GM12878 (cell line): ENCODE measurements around the gene RAB3C. TPM values are rescaled to one million over a fixed set of nuclear protein-coding genes. Genes with fewer than 3 reads are reported as not detected.

Experiments used
- ATAC-seq: fragments of 200-7000 bp; cut with Tn5 transposase; 3 replicates; pipeline ENCODE4 v1.9.1; 2020; ENCODE audit warnings: mild to moderate bottlenecking, moderate library complexity
- BruUV-seq: library from RNA; stranded (reverse); fragments of 400-500 nt; replicated peaks from 2 replicates; lab custom pipeline; 2021; lab: Mats Ljungman, UMichigan
- CTCF ChIA-PET: fragments of 300-600 bp; sonication (Branson Sonifier 250); formaldehyde crosslinking; extraction: SDS; loops from one replicate; lab custom pipeline; 2021; ENCODE audit warnings: inconsistent platforms; lab: Yijun Ruan, JAX
- POLR2A ChIA-PET: fragments of 350-600 bp; formaldehyde crosslinking; extraction: SDS; loops from one replicate; lab custom pipeline; 2021; ENCODE audit warnings: inconsistent platforms; lab: Charles Lee
- RAD21 ChIA-PET: fragments of 300-600 bp; sonication (Branson Sonifier 250); formaldehyde crosslinking; loops from one replicate; lab custom pipeline; 2023; ENCODE audit warnings: antibody characterized with exemption; ENCODE audit not compliant: unreplicated experiment; lab: Charles Lee
- SMC1A ChIA-PET: fragments of 300-600 bp; sonication (Branson Sonifier 250); formaldehyde crosslinking; loops from one replicate; lab custom pipeline; 2023; ENCODE audit not compliant: unreplicated experiment, uncharacterized antibody; lab: Charles Lee
- DNase-seq: peaks from one replicate; pipeline ENCODE4 v3.0.0-alpha.2; 2011; ENCODE audit warnings: low read depth, low spot score
- FAIRE-seq: peaks from 3 replicates; lab custom pipeline; 2011; peaks lifted over from hg19 to GRCh38; lab: Jason Lieb, UNC
- H2AFZ ChIP-seq: 2 replicates; pipeline ENCODE4 v1.6.0; 2011; ENCODE audit warnings: low read depth, low read length, control low read depth; ENCODE audit not compliant: control insufficient read depth
- H3K27ac ChIP-seq: 2 replicates; pipeline ENCODE4 v1.5.1; 2011; ENCODE audit warnings: control low read depth; ENCODE audit not compliant: control insufficient read depth, insufficient read depth
- H3K27me3 ChIP-seq, 2 experiments: replicated peaks in 1 of 2; 2 replicates each; pipeline versions ENCODE4 v1.6.0 to v1.6.1; 2011; ENCODE audit warnings: low read length in 1 of 2; ENCODE audit not compliant: control insufficient read depth in 2 of 2, insufficient read depth in 2 of 2
- H3K36me3 ChIP-seq, 2 experiments: 2 replicates each; pipeline ENCODE4 v1.5.1; 2011; ENCODE audit warnings: low read length in 1 of 2; ENCODE audit not compliant: control insufficient read depth in 2 of 2, insufficient read depth in 2 of 2
- H3K4me1 ChIP-seq: 2 replicates; pipeline ENCODE4 v1.6.1; 2011; ENCODE audit warnings: mild to moderate bottlenecking, low read length, moderate library complexity, mixed read lengths; ENCODE audit not compliant: control insufficient read depth, insufficient read depth
- H3K4me2 ChIP-seq: 2 replicates; pipeline ENCODE4 v1.6.0; 2011; ENCODE audit warnings: control low read depth; ENCODE audit not compliant: control insufficient read depth, insufficient read depth
- H3K4me3 ChIP-seq: fragments of 200-600 bp; sonication (generic); 2 replicates; pipeline ENCODE4 v1.5.1; 2016
- H3K79me2 ChIP-seq: 2 replicates; pipeline ENCODE4 v1.6.0; 2011; ENCODE audit warnings: low read length; ENCODE audit not compliant: control insufficient read depth, insufficient read depth
- H3K9ac ChIP-seq: 2 replicates; pipeline ENCODE4 v1.8.0; 2011; ENCODE audit warnings: low read length, control low read depth, mixed read lengths; ENCODE audit not compliant: control insufficient read depth, insufficient read depth
- H3K9me3 ChIP-seq: replicated peaks from 3 replicates; pipeline ENCODE4 v1.5.1; 2011; ENCODE audit warnings: mild to moderate bottlenecking, low read length; ENCODE audit not compliant: control insufficient read depth, insufficient read depth
- H4K20me1 ChIP-seq: 2 replicates; pipeline ENCODE4 v1.6.0; 2011; ENCODE audit not compliant: control insufficient read depth, insufficient read depth
- CEBPB ChIP-seq, 2 experiments: fragments of 150-350 bp in 1 of 2; IDR thresholded peaks; 2 replicates each; pipeline ENCODE4 v1.6.1; 2012 to 2014; ENCODE audit warnings: low read depth in 2 of 2, low read length in 2 of 2, borderline replicate concordance in 1 of 2, inconsistent platforms in 1 of 2
- CHD1 ChIP-seq: IDR thresholded peaks from 2 replicates; pipeline ENCODE4 v1.6.1; 2012; ENCODE audit warnings: low read depth, low read length, improper control_type of control experiment
- EP300 ChIP-seq, 2 experiments: fragments of 150-350 bp in 1 of 2; IDR thresholded peaks; 2 replicates each; pipeline ENCODE4 v1.6.1; 2011 to 2012; ENCODE audit warnings: low read depth in 2 of 2, low read length in 2 of 2, borderline replicate concordance in 1 of 2, improper control_type of control experiment in 1 of 2, inconsistent platforms in 1 of 2; ENCODE audit not compliant: control insufficient read depth in 1 of 2
- ESRRA ChIP-seq: IDR thresholded peaks from 2 replicates; pipeline ENCODE4 v1.6.1; 2012; ENCODE audit warnings: mild to moderate bottlenecking, low read length, improper control_type of control experiment
- IKZF2 ChIP-seq, 2 experiments: fragments of 450-650 bp; IDR thresholded peaks; 2 replicates each; pipeline ENCODE4 v1.6.1; 2017; ENCODE audit warnings: mild to moderate bottlenecking in 2 of 2, moderate library complexity in 2 of 2
- NR2C1 ChIP-seq: fragments of 450-650 bp; IDR thresholded peaks from 2 replicates; pipeline ENCODE4 v1.6.1; 2017; ENCODE audit warnings: antibody characterized with exemption, mild to moderate bottlenecking, moderate library complexity
- RAD21 ChIP-seq: IDR thresholded peaks from 2 replicates; pipeline ENCODE4 v1.6.1; 2011; ENCODE audit warnings: mild to moderate bottlenecking, low read depth, low read length, moderate library complexity; ENCODE audit not compliant: insufficient read depth
- RBBP5 ChIP-seq: fragments of 200-600 bp; sonication (generic); conservative IDR thresholded peaks from 2 replicates; pipeline ENCODE4 v1.6.1; 2016
- TAF1 ChIP-seq: IDR thresholded peaks from 2 replicates; pipeline ENCODE4 v1.6.1; 2011; ENCODE audit warnings: mild to moderate bottlenecking, low read depth, low read length, borderline replicate concordance
- ZNF384 ChIP-seq: IDR thresholded peaks from 2 replicates; pipeline ENCODE4 v1.6.1; 2012; ENCODE audit warnings: low read depth, mild to moderate bottlenecking, low read length, improper control_type of control experiment, borderline replicate concordance
- ZZZ3 ChIP-seq: IDR thresholded peaks from 2 replicates; pipeline ENCODE4 v1.6.1; 2011; ENCODE audit warnings: low read depth; ENCODE audit not compliant: control insufficient read depth, insufficient read length
- WGBS: methylation state at CpG from one replicate; pipeline ENCODE4 v1.1.6; 2016; ENCODE audit warnings: low lambda C conversion rate; ENCODE audit not compliant: insufficient replicate concordance, insufficient coverage; ENCODE audit errors: missing lambda C conversion rate; 5-methylcytosine and 5-hydroxymethylcytosine counted together
- in situ Hi-C: fragments of 300-500 bp; cut with MboI; formaldehyde crosslinking; loops from 9 replicates; pipeline ENCODE4 v1.14.3; 2018; ENCODE audit warnings: mixed read lengths
- intact Hi-C: fragments of 100-400 bp; cut with micrococcal nuclease; formaldehyde crosslinking; loops from one replicate; pipeline ENCODE4 v1.14.2; 2022; ENCODE audit not compliant: unreplicated experiment
- polyA plus RNA-seq, 11 experiments: library from polyadenylated mRNA; depleted of rRNA in 4 of 11; unstranded in 6 of 11; stranded (reverse) in 5 of 11; fragments of >200 nt; fragmentation: Nextera tagmentation in 4 of 11; fragmentation: Illumina TruSeq in 1 of 11; extraction: Ambion mirVana in 4 of 11; extraction: Trizol in 1 of 11; gene quantifications; 1 replicate in 1 of 11; 2 replicates in 10 of 11; pipeline versions ENCODE4 v1.2.1 to v1.2.3, GENCODE V29; 2011 to 2016; ENCODE audit warnings: inconsistent platforms in 2 of 11, missing spikeins in 2 of 11, low read depth in 1 of 11
- total RNA-seq, 4 experiments: library from RNA; depleted of rRNA in 3 of 4; stranded (reverse); fragments of >200 nt in 3 of 4; fragmentation: Illumina TruSeq in 1 of 4; extraction: Trizol in 1 of 4; gene quantifications; 2 replicates each; pipeline versions ENCODE4 v1.2.1 to v1.2.3, GENCODE V29; 2013 to 2021

The RAB3C gene
- total and polyA plus RNA-seq, 10 of the 15 experiments (the other 5 are each of a cell fraction or from before 2014, with no cell fraction given): not detected

DNA sequence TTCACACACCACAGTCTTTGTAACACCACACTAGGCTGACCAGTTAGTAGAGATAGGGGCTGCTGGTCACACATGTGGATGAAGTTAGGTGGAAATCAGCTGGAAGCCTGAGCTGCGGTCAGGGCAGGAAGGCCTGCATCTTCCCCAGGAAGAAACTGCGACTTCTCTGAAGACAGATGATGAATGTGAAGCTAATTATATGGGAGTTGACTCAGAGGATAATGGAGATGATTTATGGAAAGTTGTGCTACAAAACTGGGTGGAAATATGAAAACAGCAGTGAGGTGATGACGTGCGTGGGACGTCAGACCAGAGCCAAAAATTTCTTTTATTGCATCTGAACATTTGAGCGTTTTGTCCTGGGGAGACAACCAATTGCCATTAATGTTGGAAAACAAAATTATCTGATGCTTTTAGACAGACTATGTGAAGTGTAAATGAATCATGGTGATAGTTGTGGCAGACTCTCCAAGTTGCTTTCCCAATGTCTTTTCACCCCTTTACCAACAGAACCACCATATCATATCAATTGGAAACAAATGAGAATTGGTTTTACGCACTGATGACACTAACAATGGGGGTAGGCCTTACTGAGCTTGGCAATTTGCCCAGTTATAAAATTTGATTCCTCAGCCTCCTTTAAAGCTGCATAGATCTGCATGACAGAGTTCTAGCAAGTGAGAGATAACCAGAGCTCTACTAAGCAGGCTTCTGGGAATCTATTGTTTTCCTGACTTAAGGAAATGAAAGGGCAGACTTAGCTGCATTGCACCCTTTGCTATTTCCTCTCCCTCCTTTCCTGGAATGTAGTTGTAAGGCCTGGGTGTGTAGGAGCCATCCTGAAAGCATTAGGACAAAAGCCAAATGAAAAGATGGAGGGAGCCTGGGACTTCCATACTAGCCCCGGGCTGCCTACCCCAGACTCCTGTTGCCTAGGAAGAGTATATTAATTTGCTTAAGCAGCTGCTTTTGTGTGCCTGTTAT is 84.0 kb downstream of the RAB3C start:
- H3K79me2 ChIP-seq: no peaks in the 10 kb centered on the region
- H3K4me2 ChIP-seq: no peak overlapping the region
- 59% methylated on average over 8 of the region's 8 CpGs for WGBS
- H2AFZ ChIP-seq: no peak overlapping the region
- BruUV-seq: no TSS peak
- H3K4me3 ChIP-seq: no peak overlapping the region
- ChIA-PET RAD21 (no interaction called here), SMC1A (interaction anchor here (2.0 kb wide), 1 partner anchor 12 kb away, joined by 5 read pairs; no protein-coding TSS in a partner anchor), CTCF (interaction anchor here (1.5 kb wide), 1 partner anchor 183 kb away, joined by 3 read pairs; no protein-coding TSS in a partner anchor), POLR2A (no interaction called here)
- TF ChIP-seq ZNF384 (no peak), TAF1 (no peak), RAD21 (no peak), ESRRA (no peak), CEBPB (IDR thresholded peaks at IDR 0.05; ENCODE audit: borderline replicate concordance in 1 of 2, low read depth in 2 of 2, low read length in 2 of 2) (no peak), RBBP5 (no peak), IKZF2 (IDR thresholded peaks at IDR 0.05) (no peak), NR2C1 (no peak), EP300 (IDR thresholded peaks at IDR 0.05; ENCODE audit: borderline replicate concordance in 1 of 2, control insufficient read depth in 1 of 2, low read depth in 2 of 2, low read length in 2 of 2) (no peak), CHD1 (no peak), ZZZ3 (no peak)
- ATAC-seq (no peak), DNase-seq (no peak), FAIRE-seq (no peak)
- no peaks in the 10 kb centered on the region for H3K27me3 ChIP-seq
- in situ Hi-C loops (no loop called here), intact Hi-C loops (no loop called here)
- H3K4me1 ChIP-seq: no peaks in the 10 kb centered on the region
- H3K9ac ChIP-seq: no peak overlapping the region
- no peaks in the 10 kb centered on the region for H4K20me1 ChIP-seq
- no peaks in the 10 kb centered on the region for H3K9me3 ChIP-seq
- no peak overlapping the region for H3K27ac ChIP-seq
- H3K36me3 ChIP-seq: no peaks in the 10 kb centered on the region
